Neuronal stem cell (in vitro differentiated cells): ENCODE data around the gene C1GALT1.
A peak's percentile ranks its signal among the peaks of the same experiment; 100 is the strongest.

Experiments used
- DNase-seq: peaks from one replicate; pipeline ENCODE4 v3.0.0-alpha.2; 2013; ENCODE audit warnings: low spot score
- H2AFZ ChIP-seq: one replicate; pipeline ENCODE4 v1.6.1; 2013; ENCODE audit warnings: mild to moderate bottlenecking, low read length, inconsistent platforms
- H2AK5ac ChIP-seq: 2 replicates; pipeline ENCODE4 v1.6.1; 2013; ENCODE audit warnings: low read depth, mild to moderate bottlenecking, inconsistent platforms, low read length, moderate library complexity, mixed read lengths
- H2BK120ac ChIP-seq: 2 replicates; pipeline ENCODE4 v1.6.1; 2013; ENCODE audit warnings: low read depth, mild to moderate bottlenecking, inconsistent platforms, low read length, moderate library complexity, mixed read lengths
- H2BK12ac ChIP-seq: one replicate; pipeline ENCODE4 v1.6.1; 2013; ENCODE audit warnings: low read length, inconsistent platforms
- H2BK15ac ChIP-seq: 2 replicates; pipeline ENCODE4 v1.6.1; 2013; ENCODE audit warnings: mild to moderate bottlenecking, low read length, inconsistent platforms, mixed read lengths
- H2BK5ac ChIP-seq: one replicate; pipeline ENCODE4 v1.6.1; 2013; ENCODE audit warnings: inconsistent platforms, mild to moderate bottlenecking, low read length, moderate library complexity
- H3K14ac ChIP-seq: one replicate; pipeline ENCODE4 v1.6.1; 2013; ENCODE audit warnings: low read length, inconsistent platforms
- H3K18ac ChIP-seq: 2 replicates; pipeline ENCODE4 v1.6.1; 2013; ENCODE audit warnings: low read length, inconsistent platforms
- H3K23ac ChIP-seq: 2 replicates; pipeline ENCODE4 v1.6.1; 2013; ENCODE audit warnings: low read depth, mild to moderate bottlenecking, mixed read lengths, low read length, inconsistent platforms; ENCODE audit not compliant: poor library complexity
- H3K27ac ChIP-seq: replicated peaks from 3 replicates; pipeline ENCODE4 v1.5.1; 2013; ENCODE audit warnings: low read length, inconsistent platforms
- H3K27me3 ChIP-seq, 3 experiments: 2 replicates each; pipeline ENCODE4 v1.6.1; 2013; ENCODE audit warnings: low read length in 3 of 3, mild to moderate bottlenecking in 2 of 3, inconsistent platforms in 1 of 3, low read depth in 1 of 3, mixed read lengths in 1 of 3, moderate library complexity in 1 of 3; ENCODE audit not compliant: control insufficient read depth in 3 of 3, insufficient read depth in 3 of 3
- H3K36me3 ChIP-seq, 2 donors: replicated peaks in 1 of 2; 2 replicates each; pipeline ENCODE4 v1.6.1; 2013; ENCODE audit warnings: low read length in 2 of 2; ENCODE audit not compliant: control insufficient read depth in 2 of 2, insufficient read depth in 2 of 2
- H3K4ac ChIP-seq: 2 replicates; pipeline ENCODE4 v1.6.1; 2013; ENCODE audit warnings: inconsistent platforms, mild to moderate bottlenecking, low read length, moderate library complexity
- H3K4me1 ChIP-seq, 2 donors: 1 replicate in 1 of 2; 2 replicates in 1 of 2; pipeline ENCODE4 v1.6.1; 2013; ENCODE audit warnings: low read length in 2 of 2, low read depth in 1 of 2; ENCODE audit not compliant: control insufficient read depth in 2 of 2, insufficient read depth in 1 of 2
- H3K4me2 ChIP-seq: one replicate; pipeline ENCODE4 v1.6.1; 2013; ENCODE audit warnings: mild to moderate bottlenecking, low read length, inconsistent platforms; ENCODE audit not compliant: insufficient read depth, poor library complexity, severe bottlenecking
- H3K4me3 ChIP-seq, 2 donors: 2 replicates each; pipeline ENCODE4 v1.5.1; 2013; ENCODE audit warnings: low read length in 2 of 2, mild to moderate bottlenecking in 2 of 2, inconsistent platforms in 1 of 2, moderate library complexity in 1 of 2
- H3K79me1 ChIP-seq: one replicate; pipeline ENCODE4 v1.6.1; 2013; ENCODE audit warnings: low read depth, mild to moderate bottlenecking, inconsistent platforms, low read length, moderate library complexity
- H3K9ac ChIP-seq: one replicate; pipeline ENCODE4 v1.6.1; 2013; ENCODE audit warnings: mild to moderate bottlenecking, low read depth, low read length, inconsistent platforms; ENCODE audit not compliant: poor library complexity
- H3K9me3 ChIP-seq, 2 donors: replicated peaks in 1 of 2; 2 replicates each; pipeline versions ENCODE3 to v1.6.1; 2013; ENCODE audit warnings: low read length in 2 of 2, mild to moderate bottlenecking in 2 of 2, inconsistent platforms in 1 of 2, low read depth in 1 of 2, mixed read lengths in 1 of 2, moderate library complexity in 1 of 2; ENCODE audit not compliant: control insufficient read depth in 2 of 2, insufficient read depth in 1 of 2
- H4K8ac ChIP-seq: one replicate; pipeline ENCODE4 v1.6.1; 2013; ENCODE audit warnings: low read depth, mild to moderate bottlenecking, inconsistent platforms, low read length, moderate library complexity
- H4K91ac ChIP-seq: one replicate; pipeline ENCODE4 v1.6.1; 2013; ENCODE audit warnings: low read length, low read depth, mild to moderate bottlenecking, inconsistent platforms; ENCODE audit not compliant: poor library complexity
- WGBS, 2 donors: extraction: QIAGEN DNeasy Blood & Tissue Kit; methylation state at CpG; one replicate each; pipeline ENCODE4 v1.1.7; 2013; ENCODE audit warnings: missing lambda C conversion rate in 2 of 2, mixed read lengths in 1 of 2; ENCODE audit not compliant: insufficient read length in 2 of 2, insufficient replicate concordance in 1 of 2; ENCODE audit errors: extremely low coverage in 2 of 2; 5-methylcytosine and 5-hydroxymethylcytosine counted together

The C1GALT1 gene

DNA sequence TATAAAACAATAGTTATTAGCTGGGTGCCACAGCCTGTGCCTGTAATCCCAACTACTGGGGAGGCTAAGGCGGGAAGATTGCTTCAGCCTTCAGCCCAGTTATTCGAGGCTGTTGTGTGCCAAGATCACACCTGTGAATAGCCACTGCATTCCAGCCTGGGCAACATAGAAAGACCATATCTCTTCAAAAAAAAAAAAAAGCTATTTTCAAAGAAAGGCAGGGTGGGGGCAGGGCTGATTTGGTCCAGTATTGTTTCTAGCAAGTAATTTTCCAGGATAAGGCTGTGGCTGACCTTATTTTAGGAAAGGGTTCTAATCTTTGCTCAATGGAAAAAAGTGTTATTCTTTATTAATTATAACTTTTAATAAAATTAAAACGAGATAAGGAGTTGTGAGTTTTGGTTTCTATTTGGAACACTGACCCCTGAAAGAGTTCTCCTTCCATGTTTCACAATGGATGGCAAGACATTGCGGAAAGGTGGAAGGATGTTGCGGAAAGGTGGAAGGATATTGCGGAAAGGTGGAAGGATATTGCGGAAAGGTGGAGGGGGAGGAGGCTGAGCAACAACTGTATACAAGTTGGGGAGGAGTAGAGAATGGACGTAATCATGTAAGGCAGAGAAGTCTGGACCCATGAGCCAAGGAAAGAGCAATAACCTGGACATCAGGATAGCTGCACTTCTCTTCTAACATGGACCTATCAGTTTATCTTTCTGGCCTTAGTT, 1.5 kb upstream of the C1GALT1 start:
- H2BK120ac ChIP-seq = no peak overlapping the region
- H3K14ac ChIP-seq = no peak overlapping the region
- no peak for DNase-seq
- 100% methylated on average over 1 to 4 of the region's 8 CpGs for WGBS, 2 donors
- no peaks in the 10 kb centered on the region for H3K9me3 ChIP-seq
- H3K27me3 ChIP-seq = no peaks in the 10 kb centered on the region
- no peak overlapping the region for H4K8ac ChIP-seq
- no peak overlapping the region for H2BK5ac ChIP-seq
- H2BK12ac ChIP-seq = no peak overlapping the region
- H2AK5ac ChIP-seq = no peak overlapping the region
- peak overlapping the region; percentile 85 for H2AFZ ChIP-seq
- H2BK15ac ChIP-seq = no peak overlapping the region
- peaks cover 8 to 10% of the 10 kb centered on the region in 2 donors for H3K4me1 ChIP-seq
- peak overlapping the region in 1 of 2 donors; percentile 90 for H3K4me3 ChIP-seq
- H3K4ac ChIP-seq = no peak overlapping the region
- H3K27ac ChIP-seq = no peak overlapping the region
- H4K91ac ChIP-seq = no peak overlapping the region
- H3K23ac ChIP-seq = no peak overlapping the region
- no peak overlapping the region for H3K18ac ChIP-seq
- H3K9ac ChIP-seq = no peak overlapping the region
- H3K36me3 ChIP-seq = peaks cover 0 to 3% of the 10 kb centered on the region in 2 donors
- H3K79me1 ChIP-seq = peaks cover 2% of the 10 kb centered on the region
- no peak overlapping the region for H3K4me2 ChIP-seq

DNA sequence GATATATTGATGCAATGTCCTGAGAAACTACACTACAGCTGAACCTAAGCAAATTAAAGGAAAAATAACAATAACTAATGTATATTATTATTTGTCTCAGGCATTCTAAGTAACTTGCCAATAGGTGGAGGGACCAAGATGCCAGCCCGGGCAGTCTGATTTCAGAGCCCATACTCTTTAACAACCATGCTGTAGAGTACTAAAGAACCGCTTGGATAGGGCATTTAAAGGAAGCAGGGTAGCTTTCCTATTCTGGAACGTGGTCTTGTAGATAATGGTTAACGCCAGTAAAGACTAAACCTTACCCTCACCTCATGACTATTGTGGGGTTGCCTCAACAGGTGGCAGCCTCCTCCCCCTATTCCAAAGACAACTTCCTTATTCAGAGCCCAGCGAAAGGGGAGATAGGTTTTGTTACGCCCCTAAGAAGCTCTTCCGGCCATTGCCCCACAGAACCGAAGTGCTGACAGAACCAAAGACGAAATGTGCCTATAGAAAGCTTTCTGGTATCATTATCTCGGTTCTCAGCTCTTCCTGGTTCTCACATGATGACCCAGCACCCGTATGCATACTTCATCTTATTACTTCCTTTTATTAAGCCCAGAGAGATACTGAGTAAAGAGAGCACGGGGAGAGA, 707 bp upstream of the C1GALT1 start:
- Histone ChIP-seq H3K18ac (no peak overlapping the region), H2AK5ac (no peak overlapping the region), H3K4me1 (peaks cover 5 to 7% of the 10 kb centered on the region in 2 donors), H3K27me3 (no peaks in the 10 kb centered on the region), H2BK12ac (no peak overlapping the region), H2AFZ (peak overlapping the region; percentile 85), H2BK120ac (no peak overlapping the region), H4K8ac (no peak overlapping the region), H3K36me3 (peaks cover 0 to 6% of the 10 kb centered on the region in 2 donors), H3K9me3 (no peaks in the 10 kb centered on the region), H3K4me3 (peak overlapping the region; percentile 79 to 90), H3K9ac (no peak overlapping the region), H3K14ac (no peak overlapping the region), H3K27ac (peak overlapping the region; percentile 76), H2BK5ac (no peak overlapping the region), H3K23ac (no peak overlapping the region), H2BK15ac (no peak overlapping the region), H3K4ac (no peak overlapping the region), H4K91ac (no peak overlapping the region), H3K4me2 (peak overlapping the region; percentile 59), H3K79me1 (peaks cover 2% of the 10 kb centered on the region)
- WGBS, 2 donors = no CpG with 5 or more reads among the region's 12 CpGs
- DNase-seq = peak; percentile 24

DNA sequence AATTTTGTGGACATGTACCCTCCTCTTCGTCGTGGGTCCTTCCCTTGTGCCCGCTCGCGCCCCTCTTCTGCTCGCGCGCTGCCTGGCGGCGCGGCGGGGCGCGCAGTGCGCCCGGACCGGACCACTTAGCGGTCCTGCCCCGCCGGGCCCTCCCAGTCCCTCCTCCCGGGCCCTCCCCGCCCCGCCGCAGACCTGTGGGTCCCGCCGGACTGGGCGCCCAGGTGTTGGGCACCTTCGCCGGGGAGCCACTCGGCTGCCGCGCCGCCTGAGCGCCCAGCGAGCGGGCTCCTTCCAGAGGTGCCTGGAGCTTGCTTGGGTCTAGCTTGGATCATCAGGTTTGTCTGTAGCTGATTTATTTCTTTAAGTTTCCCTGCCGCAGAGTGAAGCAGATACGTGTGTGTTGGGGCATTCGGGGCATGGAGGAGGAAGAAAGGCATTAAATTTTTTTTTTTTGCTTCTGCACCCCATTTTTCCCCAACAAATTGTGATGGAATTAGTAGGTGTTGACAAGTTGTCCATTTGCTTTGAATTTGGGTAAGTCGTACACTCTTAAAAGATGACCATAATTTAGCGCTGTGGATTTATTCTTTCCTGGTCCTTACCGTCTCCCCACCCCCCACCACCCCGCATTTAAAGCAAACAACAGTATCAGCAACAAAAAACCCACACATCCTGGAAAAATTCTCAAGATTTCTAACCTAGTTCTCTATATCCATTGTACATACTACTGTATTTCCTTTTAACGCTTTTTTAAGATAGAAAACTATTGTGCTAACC, 905 bp downstream of the C1GALT1 start:
- Histone ChIP-seq H3K18ac (peak overlapping the region; percentile 91), H3K36me3 (peaks cover 0 to 6% of the 10 kb centered on the region in 2 donors), H3K4me1 (peaks cover 5% of the 10 kb centered on the region in 2 donors), H3K9ac (peak overlapping the region; percentile 92), H4K91ac (no peak overlapping the region), H3K23ac (peak overlapping the region; percentile 71), H3K4me2 (peak overlapping the region; percentile 68), H3K4me3 (peak overlapping the region; percentile 84 to 90), H3K14ac (peak overlapping the region; percentile 15), H4K8ac (no peak overlapping the region), H3K27ac (peak overlapping the region; percentile 92), H3K4ac (no peak overlapping the region), H2AK5ac (no peak overlapping the region), H2BK120ac (no peak overlapping the region), H3K27me3 (no peaks in the 10 kb centered on the region), H3K9me3 (no peaks in the 10 kb centered on the region), H2BK5ac (peak overlapping the region; percentile 60), H3K79me1 (peaks cover 2% of the 10 kb centered on the region), H2AFZ (peak overlapping the region; percentile 99), H2BK15ac (no peak overlapping the region), H2BK12ac (no peak overlapping the region)
- WGBS, 2 donors = no CpG with 5 or more reads among the region's 44 CpGs
- DNase-seq = no peak
